Measurements from ENCODE around the gene MSTO1.
"Not testable (repeated sequence)": the region's sequence is repeated elsewhere in the genome, so short reads cannot be mapped to it uniquely, and the experiment has no call there.

MSTO1 gene

GRCh38 chr1:155622191-155622590 lies 12.2 kb downstream of the MSTO1 start:
- no peak for DNase-seq

- DNase-seq, result no peak
These were observed 13.3 kb downstream of the MSTO1 start for GRCh38 chr1:155623357-155623756.

GRCh38 chr1:155626428-155626827 lies 16.4 kb downstream of the MSTO1 start:
- not testable (repeated sequence) for DNase-seq

- DNase-seq, result no peak
These were observed 26.6 kb downstream of the MSTO1 start for GRCh38 chr1:155636397-155637153.

- no peak for DNase-seq
These were observed 30.3 kb downstream of the MSTO1 start for GRCh38 chr1:155640367-155640766.

GRCh38 chr1:155642559-155643180 lies 32.7 kb downstream of the MSTO1 start:
- not testable (repeated sequence) for DNase-seq

GRCh38 chr1:155643230-155643629 lies 33.2 kb downstream of the MSTO1 start:
- DNase-seq, result no peak

GRCh38 chr1:155645034-155645598 lies 35.1 kb downstream of the MSTO1 start:
- no peak for DNase-seq

- no peak for DNase-seq
These were observed 35.6 kb downstream of the MSTO1 start for GRCh38 chr1:155645648-155646047.

GRCh38 chr1:155646307-155646706 lies 36.3 kb downstream of the MSTO1 start:
- DNase-seq, result no peak

- peak; percentile 33 for DNase-seq
These were observed 38.5 kb downstream of the MSTO1 start for GRCh38 chr1:155648207-155649147.

GRCh38 chr1:155649676-155650075 lies 39.7 kb downstream of the MSTO1 start:
- no peak for DNase-seq

- no peak for DNase-seq
These were observed 40.3 kb downstream of the MSTO1 start for GRCh38 chr1:155650231-155650757.

GRCh38 chr1:155651861-155652661 lies 42.0 kb downstream of the MSTO1 start:
- DNase-seq, result no peak

GRCh38 chr1:155652951-155653350 lies 42.9 kb downstream of the MSTO1 start:
- no peak for DNase-seq

- no peak for DNase-seq
These were observed 47.4 kb downstream of the MSTO1 start for GRCh38 chr1:155657463-155657862.

GRCh38 chr1:155661239-155661638 lies 51.2 kb downstream of the MSTO1 start:
- DNase-seq, result not testable (repeated sequence)

All from T1000 (cell line).